Cardiac fibroblast (primary cell): ENCODE results near the gene OSBPL9.

Experiments used
- DNase-seq, 2 donors: peaks; one replicate each; pipeline versions ENCODE4 v3.0.0 to v3.0.0-alpha.2; 2010; ENCODE audit warnings: low read depth in 2 of 2
- H3K4me3 ChIP-seq, 2 donors: replicated peaks in 1 of 2; 1 replicate in 1 of 2; 2 replicates in 1 of 2; pipeline ENCODE4 v1.5.1; 2011; ENCODE audit warnings: low read depth in 2 of 2, low read length in 2 of 2, mild to moderate bottlenecking in 2 of 2, moderate library complexity in 1 of 2
- CTCF ChIP-seq: IDR thresholded peaks from one replicate; pipeline ENCODE4 v1.5.1; 2011; ENCODE audit warnings: low read depth, mild to moderate bottlenecking, low read length, inconsistent platforms

The OSBPL9 gene

DNA sequence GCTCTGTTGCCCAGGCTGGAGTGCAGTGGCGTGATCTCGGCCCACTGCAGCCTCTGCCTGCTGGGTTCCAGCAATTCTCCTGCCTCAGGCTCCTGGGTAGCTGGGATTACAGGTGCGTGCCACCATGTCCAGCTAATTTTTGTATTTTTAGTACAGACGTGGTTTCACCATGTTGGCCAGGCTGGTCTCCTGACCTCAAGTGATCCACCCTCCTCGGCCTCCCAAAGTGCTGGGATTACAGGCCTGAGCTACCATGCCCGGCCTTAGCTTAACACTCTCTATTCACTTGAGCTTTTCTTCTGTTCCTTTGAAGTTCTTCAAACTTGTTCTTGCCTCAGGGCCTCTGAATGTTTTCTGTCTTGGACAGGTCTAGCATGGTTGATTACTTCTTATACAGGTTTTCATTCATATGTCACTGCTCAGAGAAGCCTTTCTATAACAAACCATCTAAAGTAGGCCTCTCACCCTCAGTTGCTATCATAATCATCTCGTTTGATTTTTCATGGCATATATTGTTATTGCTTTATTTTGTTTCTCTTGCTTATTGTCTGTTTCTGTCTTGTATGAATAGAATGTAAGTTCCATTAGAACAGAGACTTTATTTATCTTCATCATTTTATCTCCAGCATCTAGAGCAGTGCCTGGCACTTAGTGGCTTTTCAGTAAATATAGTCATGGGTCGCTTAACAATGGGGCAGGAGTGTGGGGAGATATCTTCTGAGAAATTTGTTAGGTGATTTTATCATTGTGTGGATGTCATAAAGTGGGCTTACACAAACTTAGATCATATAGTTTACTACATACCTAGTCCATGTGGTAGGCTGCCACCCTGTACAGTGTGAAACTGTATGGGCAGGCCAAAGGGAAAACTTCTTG lies 12.1 kb downstream of the OSBPL9 start:
- no peak overlapping the region for H3K4me3 ChIP-seq
- DNase-seq, result no peak
- TF ChIP-seq CTCF, result no peak

DNA sequence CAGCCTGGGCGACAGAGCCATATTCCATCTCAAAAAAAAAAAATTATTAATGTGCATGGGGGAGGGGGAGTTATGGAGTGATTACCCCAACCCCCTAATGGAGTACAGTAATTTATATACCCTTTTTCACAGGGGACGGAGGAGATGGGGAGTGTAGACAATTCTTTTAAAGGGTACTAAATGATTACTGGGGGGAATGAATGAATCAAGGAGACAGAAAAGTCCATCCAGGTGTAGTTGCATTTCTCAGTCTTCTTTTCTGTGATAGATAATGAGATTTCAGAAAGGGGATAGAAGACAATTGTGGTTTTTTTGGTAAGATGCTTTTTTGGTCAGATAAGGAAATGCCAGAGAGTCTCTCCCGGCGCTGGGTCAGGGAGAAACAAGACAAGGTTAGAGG lies 13.0 kb downstream of the OSBPL9 start:
- no peak for TF ChIP-seq CTCF
- no peak for DNase-seq
- no peak overlapping the region for H3K4me3 ChIP-seq

DNA sequence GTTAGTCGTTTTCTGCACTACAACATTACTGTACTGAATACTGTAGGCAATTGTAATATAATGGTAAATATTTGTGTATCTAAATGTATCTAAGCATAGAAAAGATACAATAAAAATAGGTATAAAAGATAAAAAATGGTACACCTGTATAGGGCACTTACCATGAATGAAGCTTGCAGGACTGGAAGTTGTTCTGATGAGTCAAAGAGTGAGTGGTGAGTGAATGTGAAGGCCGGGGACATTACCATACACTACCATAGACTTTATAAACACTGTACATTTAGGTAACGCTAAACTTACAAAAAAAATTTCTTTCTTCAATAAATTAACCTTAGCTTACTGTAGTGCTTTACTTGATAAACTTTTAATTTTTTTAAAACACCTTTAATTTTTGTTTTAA lies 13.5 kb downstream of the OSBPL9 start:
- TF ChIP-seq CTCF, result no peak
- H3K4me3 ChIP-seq, result no peak overlapping the region
- no peak for DNase-seq

DNA sequence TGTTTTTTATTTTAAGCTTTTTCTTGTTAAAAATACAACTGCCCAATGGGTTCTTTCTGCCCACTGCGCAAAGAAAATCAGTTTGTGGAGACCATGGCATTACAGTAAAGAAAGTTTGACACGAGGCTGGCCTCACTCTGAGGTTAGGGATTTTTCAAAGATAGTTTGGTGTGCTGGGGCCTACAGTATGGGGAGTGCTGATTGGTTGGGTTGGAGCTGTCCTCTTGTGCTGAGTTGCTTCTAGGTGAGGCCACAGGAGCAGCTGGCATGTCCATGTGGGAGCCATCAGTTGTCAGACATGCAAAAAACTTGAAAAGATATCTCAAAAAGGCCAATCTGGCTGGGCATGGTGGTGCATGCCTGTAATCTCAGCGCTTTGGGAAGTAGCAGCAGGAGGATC lies 14.0 kb downstream of the OSBPL9 start:
- no peak for DNase-seq
- TF ChIP-seq CTCF, result no peak
- no peak overlapping the region for H3K4me3 ChIP-seq

DNA sequence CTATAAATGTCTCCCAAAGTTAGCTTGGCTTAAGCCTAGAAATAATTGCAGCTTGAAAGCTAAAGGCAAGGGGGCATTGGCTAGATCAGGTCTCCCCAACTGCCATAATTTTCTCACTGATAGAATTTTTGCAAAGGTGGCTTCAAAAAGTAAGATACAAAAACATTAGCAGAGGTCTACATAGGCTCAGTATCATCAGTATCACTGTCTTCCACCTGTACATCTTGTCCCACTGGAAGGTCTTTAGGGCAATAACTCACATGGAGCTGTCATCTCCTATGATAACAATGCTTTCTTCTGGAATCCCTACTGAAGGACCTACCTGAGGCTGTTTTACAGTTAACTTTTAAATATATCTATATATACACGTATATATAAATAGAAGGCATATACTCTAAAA lies 14.9 kb downstream of the OSBPL9 start:
- DNase-seq, result no peak

GRCh38 chr1:51634618-51635017 lies 17.7 kb downstream of the OSBPL9 start:
- no peak overlapping the region for H3K4me3 ChIP-seq
- DNase-seq, result no peak
- TF ChIP-seq CTCF, result no peak

More for the DNA sequence above, 14.9 kb downstream of the OSBPL9 start:
- no peak overlapping the region for H3K4me3 ChIP-seq
- no peak for TF ChIP-seq CTCF
